GM15510 (cell line): ENCODE measurements around the gene ELF4.

Source experiments
- POLR2A ChIP-seq: IDR thresholded peaks from 3 replicates; pipeline ENCODE4 v1.6.1; 2011; ENCODE audit warnings: borderline replicate concordance; ENCODE audit not compliant: insufficient read length; ENCODE audit errors: extremely low read depth

The ELF4 gene

GRCh38 chrX:130082244-130083106 is 27.8 kb downstream of the ELF4 start:
- no peak for TF ChIP-seq POLR2A

GRCh38 chrX:130081421-130082045 is 28.8 kb downstream of the ELF4 start:
- TF ChIP-seq POLR2A: no peak

- TF ChIP-seq POLR2A: no peak
Observed at GRCh38 chrX:130080791-130081367, 29.4 kb downstream of the ELF4 start.

GRCh38 chrX:130079824-130080406 is 30.4 kb downstream of the ELF4 start:
- no peak for TF ChIP-seq POLR2A

- TF ChIP-seq POLR2A: no peak
Observed at GRCh38 chrX:130075777-130076176, 34.5 kb downstream of the ELF4 start.

GRCh38 chrX:130072345-130072740 is 38.0 kb downstream of the ELF4 start:
- no peak for TF ChIP-seq POLR2A

GRCh38 chrX:130071611-130072344 is 38.5 kb downstream of the ELF4 start:
- TF ChIP-seq POLR2A: no peak

- TF ChIP-seq POLR2A: no peak
Observed at GRCh38 chrX:130066975-130067615, 43.2 kb downstream of the ELF4 start.

- no peak for TF ChIP-seq POLR2A
Observed at GRCh38 chrX:130060122-130061069, 49.9 kb downstream of the ELF4 start.

GRCh38 chrX:130058652-130059051 is 51.6 kb downstream of the ELF4 start:
- TF ChIP-seq POLR2A: no peak

- TF ChIP-seq POLR2A: no peak
Observed at GRCh38 chrX:130057209-130057608, 53.1 kb downstream of the ELF4 start.

GRCh38 chrX:130055899-130056298 is 54.4 kb downstream of the ELF4 start:
- no peak for TF ChIP-seq POLR2A

GRCh38 chrX:130055103-130055502 is 55.2 kb downstream of the ELF4 start:
- no peak for TF ChIP-seq POLR2A
